Stimulated activated CD4-positive, alpha-beta T cell treated with anti-CD3 and anti-CD28 coated beads, Interleukin-12 subunit alpha, Interleukin-12 subunit beta, amount 100 ng/mL, for 24 hours (primary cell): ENCODE data around the gene EIF2B5.
"Not testable (repeated sequence)": the region's sequence is repeated elsewhere in the genome, so short reads cannot be mapped to it uniquely, and the experiment has no call there.

Source experiments
- DNase-seq, 2 experiments: peaks; one replicate each; pipeline ENCODE4 v3.0.0-alpha.2; 2020; ENCODE audit warnings: low read depth in 2 of 2

The EIF2B5 gene

DNA sequence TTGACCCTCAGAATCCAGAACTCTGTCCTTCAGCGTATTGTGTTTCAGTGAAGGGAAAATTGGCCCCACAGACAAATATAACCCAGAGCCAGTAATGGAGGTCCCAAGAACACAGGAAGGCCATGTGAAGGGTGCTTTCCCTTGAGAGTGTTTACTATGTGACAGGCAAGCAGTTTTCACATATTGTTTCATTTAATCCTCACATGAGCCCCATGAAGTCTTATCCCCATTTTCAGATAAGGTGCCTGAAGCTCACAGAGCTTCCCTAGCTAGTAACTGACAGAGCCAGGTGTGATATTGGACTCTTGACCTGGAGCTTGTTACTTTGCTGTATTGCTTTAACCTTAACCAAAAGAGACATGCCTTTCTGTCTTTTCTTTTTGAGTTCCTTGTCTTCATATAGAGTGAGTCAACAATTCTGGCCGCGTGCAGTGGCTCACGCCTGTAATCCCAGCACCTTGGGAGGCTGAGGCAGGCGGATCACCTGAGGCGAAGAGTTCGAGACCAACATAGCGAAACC is 10.7 kb downstream of the EIF2B5 start:
- DNase-seq: no peak

DNA sequence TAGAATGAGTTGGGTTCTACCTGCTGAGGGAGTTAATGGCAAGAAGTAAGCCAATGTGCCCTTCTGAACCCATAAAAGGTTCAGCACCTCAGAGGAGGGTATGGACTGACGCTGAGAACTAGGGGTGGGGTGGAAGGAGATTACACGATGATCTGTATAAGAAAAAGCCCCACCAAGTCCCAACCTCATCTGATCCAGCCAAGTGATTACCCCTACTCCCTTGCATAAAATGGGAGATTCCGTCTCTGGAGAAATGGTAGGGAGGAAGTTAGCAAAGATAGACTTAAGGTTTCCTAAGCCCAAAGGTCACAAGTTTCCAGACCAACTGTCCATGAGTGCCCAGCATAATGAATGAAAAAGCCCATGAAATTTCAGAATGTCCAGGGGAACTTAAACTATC is 12.9 kb downstream of the EIF2B5 start:
- no peak for DNase-seq

DNA sequence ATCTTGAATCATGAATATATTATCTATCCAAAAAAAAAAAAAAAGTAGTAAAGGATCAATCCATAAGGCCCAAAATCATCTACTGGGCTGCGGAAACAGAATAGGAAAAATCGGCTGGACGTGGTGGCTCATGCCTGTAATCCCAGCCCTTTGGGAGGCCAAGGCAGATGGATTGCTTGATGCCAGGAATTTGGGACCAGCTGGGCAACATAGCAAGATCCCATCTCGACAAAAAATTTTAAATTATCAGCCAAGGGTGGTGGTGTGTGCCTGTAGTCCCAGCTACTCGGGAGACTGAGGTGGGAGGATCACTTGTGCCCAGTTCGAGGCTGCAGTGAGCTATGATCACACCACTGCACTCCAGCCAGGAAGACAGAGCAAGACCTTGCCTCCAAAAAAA is 14.0 kb downstream of the EIF2B5 start:
- no peak for DNase-seq

DNA sequence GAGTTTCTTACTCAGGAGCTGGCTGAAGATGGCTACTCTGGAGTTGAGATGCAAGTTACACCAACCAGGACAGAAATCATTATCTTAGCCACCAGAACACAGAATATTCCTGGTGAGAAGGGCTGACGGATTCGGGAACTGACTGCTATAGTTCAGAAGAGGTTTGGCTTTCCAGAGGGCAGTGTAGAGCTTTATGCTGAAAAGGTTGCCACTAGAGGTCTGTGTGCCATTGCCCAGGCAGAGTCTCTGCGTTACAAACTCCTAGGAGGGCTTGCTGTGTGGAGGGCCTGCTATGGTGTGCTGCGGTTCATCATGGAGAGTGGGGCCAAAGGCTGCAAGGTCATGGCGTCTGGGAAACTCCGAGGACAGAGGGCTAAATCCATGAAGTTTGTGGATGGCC is 14.6 kb downstream of the EIF2B5 start:
- not testable (repeated sequence) for DNase-seq

GRCh38 chr3:184154885-184155643 is 19.9 kb downstream of the EIF2B5 start, which contains the start of gene DVL3:
Gene DVL3, plus strand, starts transcription at chr3:184155377. Its CDS starts 259 bp downstream, at chr3:184155636.
- peak in 1 of 2 experiments; percentile 24 for DNase-seq

DNA sequence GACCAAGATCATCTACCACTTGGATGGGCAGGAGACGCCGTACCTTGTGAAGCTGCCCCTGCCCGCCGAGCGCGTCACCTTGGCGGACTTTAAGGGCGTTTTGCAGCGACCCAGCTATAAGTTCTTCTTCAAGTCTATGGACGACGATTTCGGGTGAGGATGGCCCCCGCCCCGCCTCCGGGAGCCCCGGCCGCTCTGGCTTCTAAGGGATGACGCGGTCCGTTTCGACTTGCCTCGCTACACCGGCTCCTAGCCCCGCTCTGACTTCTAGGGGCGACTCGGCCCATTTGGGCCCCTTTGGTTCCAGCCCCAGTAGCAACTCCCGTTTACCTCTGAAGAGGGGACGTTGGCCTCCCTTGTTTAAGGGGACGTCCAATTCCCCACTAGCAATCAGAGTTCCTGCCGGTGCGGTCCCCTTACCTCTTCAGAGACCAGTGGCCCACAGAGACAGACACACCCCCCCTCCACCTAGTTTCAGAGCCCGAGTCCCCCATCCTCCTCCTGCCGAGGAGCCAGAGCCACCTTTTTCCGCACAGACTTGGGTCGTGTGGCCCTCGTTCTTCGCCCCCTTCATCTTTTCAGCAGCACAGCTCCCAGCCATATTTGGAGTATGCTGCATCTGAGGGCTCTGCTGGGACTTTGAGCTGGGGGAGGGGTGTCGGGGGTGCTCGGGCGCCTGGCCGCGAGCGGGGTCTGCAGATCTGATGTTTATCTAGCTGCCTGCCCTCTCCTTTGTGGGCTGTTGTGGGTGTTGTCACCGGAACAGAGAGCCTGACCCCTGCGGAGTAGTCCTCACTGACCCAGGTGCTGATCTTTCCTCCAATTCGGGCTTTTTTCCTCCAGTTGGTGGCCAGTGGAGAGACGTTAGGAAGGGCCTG is 20.7 kb downstream of the EIF2B5 start:
- peak in 1 of 2 experiments; percentile 43 for DNase-seq

DNA sequence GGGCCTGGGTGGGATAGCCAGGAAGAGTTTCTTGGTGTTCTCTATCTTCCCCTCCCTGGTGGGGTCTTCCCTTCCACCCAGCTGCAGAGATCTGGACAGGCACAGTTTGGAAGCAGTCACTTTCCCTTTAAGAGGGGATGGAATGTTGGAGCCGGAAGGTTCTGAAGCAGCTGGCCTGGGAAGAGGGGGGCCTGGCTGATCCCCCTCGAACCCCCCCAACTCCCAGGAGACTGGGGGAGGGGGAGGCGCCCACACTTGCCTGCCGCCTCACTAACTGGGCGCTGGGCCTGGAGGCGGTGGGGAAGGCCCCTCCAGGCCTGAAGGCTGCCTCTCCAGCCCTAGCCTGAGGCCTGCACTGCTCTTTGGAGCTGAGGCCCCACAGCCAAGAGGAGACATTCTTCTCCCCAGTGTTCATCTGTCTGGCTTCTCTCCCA is 21.4 kb downstream of the EIF2B5 start:
- DNase-seq: no peak

GRCh38 chr3:184157206-184157605 is 22.0 kb downstream of the EIF2B5 start:
- no peak for DNase-seq

DNA sequence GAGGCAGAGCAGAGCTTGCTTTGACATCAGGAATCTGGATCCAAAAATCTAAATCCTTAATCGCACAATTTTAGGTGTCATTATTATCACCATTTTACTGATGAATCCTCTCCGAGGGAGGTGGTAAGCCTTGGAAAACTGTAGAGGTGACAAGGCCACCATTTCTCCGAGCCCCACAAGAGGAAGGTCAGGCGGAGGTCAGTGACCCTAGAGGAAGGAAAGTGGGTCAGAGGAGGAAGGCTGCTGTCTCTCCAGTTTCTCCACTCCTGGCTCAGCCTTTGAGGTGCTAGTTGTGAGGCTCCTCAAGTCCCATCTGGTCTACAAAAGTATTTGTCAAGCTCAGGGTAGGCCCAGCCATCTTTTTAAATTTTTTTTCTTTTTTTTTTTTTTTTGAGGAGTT is 23.2 kb downstream of the EIF2B5 start:
- DNase-seq: no peak

DNA sequence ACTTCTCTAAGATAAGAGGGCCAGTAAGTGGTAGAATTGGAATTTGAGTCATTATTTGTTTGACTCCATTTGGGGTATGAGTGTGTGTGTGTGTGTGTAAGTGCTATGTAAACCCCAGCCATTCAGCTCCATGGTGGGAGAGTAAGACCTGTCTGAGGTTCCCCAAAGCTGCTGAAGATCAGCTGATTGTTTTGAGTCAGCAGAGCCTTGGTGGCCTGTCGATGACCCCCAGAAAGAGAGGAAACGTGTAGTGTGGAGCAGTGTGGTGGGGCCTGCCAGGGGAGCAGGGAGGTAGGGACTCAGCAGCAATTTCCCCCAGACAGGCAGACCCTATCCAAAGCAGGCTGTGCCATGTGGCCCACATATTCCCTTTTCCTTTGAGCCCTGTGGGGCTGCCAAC is 25.3 kb downstream of the EIF2B5 start:
- DNase-seq: no peak

DNA sequence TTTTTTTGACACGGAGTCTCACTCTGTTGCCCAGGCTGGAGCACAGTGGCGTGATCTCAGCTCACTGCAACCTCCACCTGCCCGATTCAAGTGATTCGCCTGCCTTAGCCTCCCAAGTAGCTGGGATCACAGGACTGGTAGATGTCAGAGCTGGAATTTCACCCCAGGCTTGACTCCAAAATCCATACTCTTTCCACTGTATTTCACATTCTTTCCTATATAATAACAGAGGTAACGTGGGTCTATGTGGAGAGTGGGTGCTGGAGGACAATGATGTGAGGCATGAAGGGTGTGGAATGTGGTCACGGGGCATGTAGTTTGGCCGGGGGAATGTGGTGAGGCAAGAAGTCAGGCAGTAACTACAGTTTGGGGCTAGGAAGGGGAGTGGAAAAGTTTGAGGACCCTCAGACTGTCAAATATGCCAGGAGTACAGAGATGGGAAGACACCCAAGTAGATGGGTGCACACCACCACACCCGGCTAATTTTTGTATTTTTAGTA is 27.5 kb downstream of the EIF2B5 start:
- not testable (repeated sequence) for DNase-seq

DNA sequence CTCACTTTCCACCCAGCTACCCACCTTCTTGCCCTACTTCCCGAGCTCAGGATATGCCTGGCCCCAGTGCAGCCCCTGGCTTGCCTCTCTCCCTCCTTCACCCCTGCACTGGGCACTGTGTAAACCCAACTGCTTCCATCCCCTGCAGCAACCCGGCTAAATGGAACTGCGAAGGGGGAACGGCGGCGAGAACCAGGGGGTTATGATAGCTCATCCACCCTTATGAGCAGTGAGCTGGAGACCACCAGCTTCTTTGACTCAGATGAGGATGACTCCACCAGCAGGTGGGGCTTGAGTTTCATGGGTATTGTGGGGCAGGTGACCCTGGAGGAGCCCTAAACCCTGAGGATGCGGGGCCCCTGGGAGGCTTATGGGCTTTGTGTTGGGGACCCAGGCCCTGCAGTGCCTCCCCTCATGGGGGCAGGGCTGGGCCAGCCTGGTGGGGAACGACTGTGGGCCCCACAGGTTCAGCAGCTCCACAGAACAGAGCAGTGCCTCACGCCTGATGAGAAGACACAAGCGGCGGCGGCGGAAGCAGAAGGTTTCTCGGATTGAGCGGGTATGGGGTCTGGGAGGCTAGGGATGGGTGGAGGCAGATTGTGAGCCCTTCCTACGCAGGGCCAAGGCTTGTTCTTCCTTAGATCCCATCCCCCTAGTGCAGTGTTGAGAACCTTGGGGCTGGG is 29.6 kb downstream of the EIF2B5 start:
- no peak for DNase-seq

DNA sequence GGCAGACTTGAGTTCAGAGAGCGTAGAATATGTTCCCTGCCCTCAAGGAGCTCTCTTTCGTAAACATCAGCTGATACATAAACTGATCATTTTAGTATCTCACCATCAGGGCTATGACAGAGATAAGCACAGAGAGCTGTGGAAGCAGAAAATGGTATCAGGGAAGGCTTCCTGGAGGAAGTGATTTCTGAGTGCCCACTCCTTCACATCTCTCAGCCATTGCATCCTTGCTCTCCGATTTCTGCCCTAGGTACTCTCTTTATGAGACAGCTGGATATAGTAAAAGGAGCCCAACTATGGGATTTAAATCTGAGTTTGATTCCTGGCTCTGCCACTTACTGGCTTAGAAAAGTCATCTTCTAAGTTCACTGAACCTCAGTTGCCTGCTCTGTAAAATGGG is 30.4 kb downstream of the EIF2B5 start:
- no peak for DNase-seq

DNA sequence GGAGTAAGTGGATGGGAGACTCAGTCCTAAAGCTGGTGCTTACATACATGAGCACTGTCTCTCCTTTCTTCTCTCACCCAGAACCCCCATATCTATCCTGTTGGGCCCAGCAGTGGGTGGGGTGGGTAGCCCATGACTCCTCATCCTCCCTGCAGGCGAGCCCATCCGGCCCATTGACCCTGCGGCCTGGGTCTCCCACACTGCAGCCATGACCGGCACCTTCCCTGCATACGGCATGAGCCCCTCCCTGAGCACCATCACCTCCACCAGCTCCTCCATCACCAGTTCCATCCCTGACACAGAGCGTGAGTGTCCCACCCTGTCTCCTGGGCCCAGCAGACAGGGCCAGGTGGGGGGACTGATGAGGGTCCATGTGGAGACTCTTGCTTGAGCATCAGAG is 31.5 kb downstream of the EIF2B5 start:
- no peak for DNase-seq

DNA sequence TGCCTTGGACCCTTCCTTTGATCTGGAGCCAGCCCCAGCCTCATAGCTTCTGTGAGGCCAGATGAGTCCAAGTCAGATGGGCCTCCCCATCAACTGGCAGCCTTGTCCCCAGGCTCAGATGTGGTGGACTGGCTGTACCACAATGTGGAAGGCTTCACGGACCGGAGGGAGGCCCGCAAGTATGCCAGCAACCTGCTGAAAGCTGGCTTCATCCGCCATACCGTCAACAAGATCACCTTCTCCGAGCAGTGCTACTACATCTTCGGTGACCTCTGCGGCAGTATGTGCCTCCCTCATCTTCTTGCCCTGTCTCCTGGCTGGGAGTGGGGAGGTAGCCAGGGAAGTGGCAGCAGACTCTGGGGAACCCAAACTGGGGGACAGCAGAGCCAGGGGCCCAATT is 32.6 kb downstream of the EIF2B5 start:
- no peak for DNase-seq

- DNase-seq: no peak
Measured at GRCh38 chr3:184168363-184169120, 33.4 kb downstream of the EIF2B5 start.

- no peak for DNase-seq
Measured at GRCh38 chr3:184169896-184170875, 35.0 kb downstream of the EIF2B5 start.

DNA sequence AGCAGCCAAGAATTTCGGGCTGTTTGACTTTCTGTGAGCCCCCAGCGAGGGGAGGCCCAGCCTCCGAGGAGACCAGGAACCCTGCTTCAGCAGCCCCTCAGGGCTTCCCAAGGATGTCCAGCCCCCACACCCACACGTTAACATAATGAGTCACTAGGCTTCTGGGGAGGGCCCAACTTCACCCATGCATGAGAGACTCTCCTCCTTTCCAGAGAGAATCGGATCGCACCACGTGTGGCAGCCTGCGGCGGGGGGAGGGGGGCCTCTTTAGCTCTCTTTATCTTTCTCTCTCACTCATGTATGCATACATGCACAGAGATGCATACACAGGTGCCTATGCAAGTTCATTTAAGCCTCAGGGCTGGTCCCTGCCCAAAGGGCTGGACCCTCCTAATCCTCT is 36.4 kb downstream of the EIF2B5 start:
- DNase-seq: no peak

- DNase-seq: no peak
Measured at GRCh38 chr3:184172681-184173373, 37.7 kb downstream of the EIF2B5 start.
